Measurements from ENCODE around the gene ZMYND8.
"Not testable (repeated sequence)": the region's sequence is repeated elsewhere in the genome, so short reads cannot be mapped to it uniquely, and the experiment has no call there.

ZMYND8 gene

GRCh38 chr20:47392721-47393073, 36.2 kb upstream of the ZMYND8 start:
- H3K4me3 ChIP-seq (ENCODE audit: low read depth, low read length) = no peak overlapping the region
- CTCF ChIA-PET = interaction anchor here (0.9 to 3.0 kb wide), 5 partner anchors 10 to 228 kb away, joined by 3 to 19 read pairs (median 7); no protein-coding TSS in a partner anchor
- TF ChIP-seq, protein P1, sequence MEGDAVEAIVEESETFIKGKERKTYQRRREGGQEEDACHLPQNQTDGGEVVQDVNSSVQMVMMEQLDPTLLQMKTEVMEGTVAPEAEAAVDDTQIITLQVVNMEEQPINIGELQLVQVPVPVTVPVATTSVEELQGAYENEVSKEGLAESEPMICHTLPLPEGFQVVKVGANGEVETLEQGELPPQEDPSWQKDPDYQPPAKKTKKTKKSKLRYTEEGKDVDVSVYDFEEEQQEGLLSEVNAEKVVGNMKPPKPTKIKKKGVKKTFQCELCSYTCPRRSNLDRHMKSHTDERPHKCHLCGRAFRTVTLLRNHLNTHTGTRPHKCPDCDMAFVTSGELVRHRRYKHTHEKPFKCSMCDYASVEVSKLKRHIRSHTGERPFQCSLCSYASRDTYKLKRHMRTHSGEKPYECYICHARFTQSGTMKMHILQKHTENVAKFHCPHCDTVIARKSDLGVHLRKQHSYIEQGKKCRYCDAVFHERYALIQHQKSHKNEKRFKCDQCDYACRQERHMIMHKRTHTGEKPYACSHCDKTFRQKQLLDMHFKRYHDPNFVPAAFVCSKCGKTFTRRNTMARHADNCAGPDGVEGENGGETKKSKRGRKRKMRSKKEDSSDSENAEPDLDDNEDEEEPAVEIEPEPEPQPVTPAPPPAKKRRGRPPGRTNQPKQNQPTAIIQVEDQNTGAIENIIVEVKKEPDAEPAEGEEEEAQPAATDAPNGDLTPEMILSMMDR (IDR thresholded peaks at IDR 0.05; ENCODE audit: insufficient read depth, low read length, missing control alignments) = no peak
- no peak for DNase-seq (ENCODE audit: low read depth, low spot score)
- POLR2A ChIA-PET = interaction anchor here (1.0 kb wide), 1 partner anchor 109 kb away, joined by 5 read pairs; the partner anchor contains the start of gene NCOA3

DNA sequence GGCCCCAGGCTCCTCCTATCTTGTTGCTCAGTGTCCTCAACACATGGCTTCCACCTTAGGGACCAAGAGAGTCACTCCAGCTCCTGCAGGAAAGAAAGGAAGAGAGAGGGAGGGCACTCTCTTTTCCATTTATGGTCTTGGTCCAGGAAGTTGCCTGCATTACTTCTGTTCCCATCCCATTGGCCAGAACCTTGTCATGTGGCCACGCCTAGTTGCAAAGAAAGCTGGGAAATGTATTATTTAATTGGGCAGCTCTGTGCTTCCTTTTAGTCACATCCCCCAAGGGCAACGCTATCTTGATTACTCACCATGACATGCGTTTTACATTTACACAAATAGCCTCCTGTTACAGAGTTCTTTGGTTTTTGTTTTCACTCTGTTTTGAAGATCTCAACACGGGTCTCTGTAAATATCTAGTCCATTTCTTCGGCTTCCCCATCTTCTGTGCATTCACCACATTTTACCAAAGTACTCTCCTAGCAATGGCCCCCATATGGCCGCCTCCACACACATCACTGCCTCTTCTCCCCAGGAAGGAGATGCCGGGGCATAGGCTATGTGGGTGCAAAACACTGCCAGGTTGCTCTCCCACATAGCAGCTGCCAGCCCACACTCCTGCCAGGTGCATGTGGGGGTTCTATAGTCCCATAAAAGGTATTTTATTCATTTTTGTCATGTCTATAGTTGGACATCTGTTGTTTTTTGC, 35.7 kb upstream of the ZMYND8 start:
- POLR2A ChIA-PET = interaction anchor here (0.6 to 1.0 kb wide), 2 partner anchors 110 to 264 kb away, joined by 3 to 5 read pairs; partner anchors contain the start of gene NCOA3
- H3K4me3 ChIP-seq (ENCODE audit: low read depth, low read length) = no peak overlapping the region
- TF ChIP-seq, protein P1 (IDR thresholded peaks at IDR 0.05; ENCODE audit: insufficient read depth, low read length, missing control alignments) = no peak
- peak; percentile 71 for DNase-seq (ENCODE audit: low read depth, low spot score)
- CTCF ChIA-PET = interaction anchor here (0.9 to 3.0 kb wide), 4 partner anchors 9 to 229 kb away, joined by 4 to 19 read pairs (median 12); no protein-coding TSS in a partner anchor

GRCh38 chr20:47391276-47392010, 34.9 kb upstream of the ZMYND8 start:
- H3K4me3 ChIP-seq (ENCODE audit: low read depth, low read length) = no peak overlapping the region
- POLR2A ChIA-PET = interaction anchor here (0.6 to 1.0 kb wide), 2 partner anchors 110 to 265 kb away, joined by 3 to 5 read pairs; partner anchors contain the start of gene NCOA3
- TF ChIP-seq, protein P1 (IDR thresholded peaks at IDR 0.05; ENCODE audit: insufficient read depth, low read length, missing control alignments) = no peak
- no peak for DNase-seq (ENCODE audit: low read depth, low spot score)
- CTCF ChIA-PET = interaction anchor here (0.7 to 3.0 kb wide), 4 partner anchors 8 to 229 kb away, joined by 3 to 19 read pairs (median 12); no protein-coding TSS in a partner anchor

- no peak for DNase-seq (ENCODE audit: low read depth, low spot score)
- TF ChIP-seq, protein P1 (IDR thresholded peaks at IDR 0.05; ENCODE audit: insufficient read depth, low read length, missing control alignments) = no peak
- ChIA-PET POLR2A (interaction anchor here (0.6 kb wide), 1 partner anchor 235 kb away, joined by 3 read pairs; no protein-coding TSS in a partner anchor), CTCF (interaction anchor here (1.3 kb wide), 1 partner anchor 117 kb away, joined by 10 read pairs; no protein-coding TSS in a partner anchor)
- no peak overlapping the region for H3K4me3 ChIP-seq (ENCODE audit: low read depth, low read length)
Measured at GRCh38 chr20:47389867-47390347, 33.4 kb upstream of the ZMYND8 start.

DNA sequence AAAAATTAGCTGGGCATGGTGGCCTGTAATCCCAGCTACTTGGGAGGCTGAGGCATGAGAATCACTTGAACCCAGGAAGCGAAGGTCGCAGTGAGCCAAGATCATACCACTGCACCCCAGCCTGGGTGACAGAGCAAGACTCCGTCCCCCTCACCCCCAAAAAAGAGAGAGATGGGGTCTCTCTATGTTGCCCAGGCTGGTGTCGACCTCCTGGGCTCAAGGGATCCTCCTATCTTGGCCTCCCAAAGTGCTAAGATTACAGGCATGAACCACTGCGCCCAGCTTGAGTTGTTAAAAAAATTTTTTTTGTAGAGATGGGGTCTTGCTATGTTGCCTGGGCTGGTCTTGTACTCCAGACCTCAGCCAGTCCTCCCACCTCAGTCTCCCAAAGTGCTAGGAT, 29.5 kb upstream of the ZMYND8 start:
- CTCF ChIA-PET = interaction anchor here (1.1 to 10.2 kb wide), 5 partner anchors 111 to 627 kb away, joined by 4 to 633 read pairs (median 97); no protein-coding TSS in a partner anchor
- POLR2A ChIA-PET; H3K4me3 ChIP-seq (ENCODE audit: low read depth, low read length); DNase-seq (ENCODE audit: low read depth, low spot score): not testable (repeated sequence)

GRCh38 chr20:47382746-47383415, 26.4 kb upstream of the ZMYND8 start:
- DNase-seq (ENCODE audit: low read depth, low spot score) = no peak
- no peak overlapping the region for H3K4me3 ChIP-seq (ENCODE audit: low read depth, low read length)
- ChIA-PET CTCF (interaction anchor here (0.7 to 10.2 kb wide), 56 partner anchors 9 to 636 kb away, joined by 3 to 633 read pairs (median 12); partner anchors contain the start of genes NCOA3 and ZMYND8), POLR2A (interaction anchor here (0.6 to 2.1 kb wide), 5 partner anchors 24 to 110 kb away, joined by 3 to 48 read pairs (median 5); no protein-coding TSS in a partner anchor)
- TF ChIP-seq, protein P1 (IDR thresholded peaks at IDR 0.05; ENCODE audit: insufficient read depth, low read length, missing control alignments) = no peak
